Testis (tissue), 2 donors: Measurements from ENCODE around the gene DCLK2.

Source experiments
- CTCF ChIP-seq, 3 experiments: fragments of 450-650 bp in 2 of 3; fragments of 200-600 bp in 1 of 3; sonication (generic) in 1 of 3; IDR thresholded peaks; one replicate each; pipeline ENCODE4 v1.5.1; 2016 to 2019; ENCODE audit warnings: antibody characterized with exemption in 3 of 3, mild to moderate bottlenecking in 2 of 3, moderate library complexity in 1 of 3
- POLR2A ChIP-seq: fragments of 450-650 bp; IDR thresholded peaks from one replicate; pipeline ENCODE4 v1.6.1; 2017; ENCODE audit warnings: antibody characterized with exemption, mild to moderate bottlenecking, moderate library complexity

- no peak for TF ChIP-seq POLR2A
- no peak for TF ChIP-seq CTCF (IDR thresholded peaks at IDR 0.05)
These were observed 85.8 kb downstream of the DCLK2 start for GRCh38 chr4:150164055-150164454.
